ENCODE data around the gene SLC35G3.
"Not testable (repeated sequence)": the region's sequence is repeated elsewhere in the genome, so short reads cannot be mapped to it uniquely, and the experiment has no call there.

SLC35G3 gene

DNA sequence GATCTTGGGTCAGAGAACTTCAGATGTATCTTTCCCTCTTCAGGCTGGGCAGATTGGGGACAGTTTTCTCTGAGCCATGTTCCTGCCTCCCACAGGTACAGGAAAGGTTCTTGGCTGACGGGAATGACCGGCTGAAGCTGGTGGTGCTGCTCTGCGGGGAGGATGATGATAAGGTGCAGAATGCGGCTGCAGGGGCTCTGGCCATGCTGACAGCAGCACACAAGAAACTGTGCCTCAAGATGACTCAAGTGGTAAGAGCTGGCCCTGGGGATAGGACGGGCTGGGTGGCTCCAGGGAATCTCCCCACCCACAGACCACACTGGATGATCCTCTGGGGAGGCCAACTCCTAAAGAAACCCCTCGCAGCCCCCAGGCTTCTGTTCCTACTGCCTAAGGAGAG lies 10.9 kb downstream of the SLC35G3 start:
- H3K36me3 ChIP-seq (ENCODE audit: control insufficient read depth in 1 of 2, insufficient read depth in 2 of 2, low read length in 2 of 2) = no peaks in the 10 kb centered on the region
- H3K4me3 ChIP-seq (ENCODE audit: low read depth, low read length) = no peak overlapping the region
- H2BK5ac ChIP-seq (ENCODE audit: low read depth, low read length, poor library complexity) = no peak overlapping the region
- H3K27ac ChIP-seq (ENCODE audit: low read depth, low read length) = no peak overlapping the region
- no CpG with 5 or more reads among the region's 6 CpGs for WGBS (ENCODE audit: extremely low coverage, insufficient coverage, insufficient read length)
- H3K4me1 ChIP-seq (ENCODE audit: control insufficient read depth in 1 of 2, insufficient read depth in 2 of 2, low read length in 2 of 2) = no peaks in the 10 kb centered on the region
- no peak overlapping the region for H3K4ac ChIP-seq (ENCODE audit: low read depth, low read length)
- no peak overlapping the region for H3K18ac ChIP-seq (ENCODE audit: low read length)
- H2AFZ ChIP-seq (ENCODE audit: insufficient read depth, low read length, poor library complexity) = no peak overlapping the region
- no peak overlapping the region for H3K14ac ChIP-seq (ENCODE audit: low read length)
- no peak overlapping the region for H3K4me2 ChIP-seq (ENCODE audit: low read length)
- H3K23ac ChIP-seq (ENCODE audit: low read length) = no peak overlapping the region
- H3K79me1 ChIP-seq (ENCODE audit: low read length) = no peaks in the 10 kb centered on the region
- H3K79me2 ChIP-seq (ENCODE audit: control insufficient read depth, insufficient read depth, low read length, poor library complexity) = no peaks in the 10 kb centered on the region
- H3K27me3 ChIP-seq (ENCODE audit: insufficient read depth, low read length) = no peaks in the 10 kb centered on the region
- no peak overlapping the region for H4K12ac ChIP-seq (ENCODE audit: low read depth, low read length)
- no peaks in the 10 kb centered on the region for H3K9me3 ChIP-seq (ENCODE audit: insufficient read depth, low read depth, low read length)
- H2AK5ac ChIP-seq (ENCODE audit: low read length) = no peak overlapping the region
- H2BK120ac ChIP-seq (ENCODE audit: insufficient read depth, low read length, poor library complexity) = no peak overlapping the region
- no peak overlapping the region for H4K8ac ChIP-seq (ENCODE audit: low read depth, low read length)
- H2BK12ac ChIP-seq (ENCODE audit: low read length) = no peak overlapping the region
- H4K91ac ChIP-seq (ENCODE audit: low read depth, low read length) = no peak overlapping the region
- no peak for DNase-seq
- no peak overlapping the region for H3K9ac ChIP-seq (ENCODE audit: low read length)

DNA sequence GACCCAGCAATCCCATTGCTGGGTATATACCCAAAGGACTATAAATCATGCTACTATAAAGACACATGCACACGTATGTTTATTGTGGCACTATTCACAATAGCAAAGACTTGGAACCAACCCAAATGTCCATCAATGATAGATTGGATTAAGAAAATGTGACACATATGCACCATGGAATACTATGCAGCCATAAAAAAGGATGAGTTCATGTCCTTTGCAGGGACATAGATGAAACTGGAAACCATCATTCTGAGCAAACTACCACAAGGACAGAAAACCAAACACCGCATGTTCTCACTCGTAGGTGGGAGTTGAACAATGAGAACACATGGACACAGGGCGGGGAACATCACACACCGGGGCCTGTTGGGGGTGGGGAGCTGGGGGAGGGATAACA lies 14.8 kb downstream of the SLC35G3 start:
- not testable (repeated sequence) for H3K79me2 ChIP-seq (ENCODE audit: control insufficient read depth, insufficient read depth, low read length, poor library complexity); H2AK5ac ChIP-seq (ENCODE audit: low read length); H2BK5ac ChIP-seq (ENCODE audit: low read depth, low read length, poor library complexity); H4K8ac ChIP-seq (ENCODE audit: low read depth, low read length); H3K27me3 ChIP-seq (ENCODE audit: insufficient read depth, low read length); H2BK12ac ChIP-seq (ENCODE audit: low read length); H3K4ac ChIP-seq (ENCODE audit: low read depth, low read length); H3K4me2 ChIP-seq (ENCODE audit: low read length); H3K27ac ChIP-seq (ENCODE audit: low read depth, low read length); H3K36me3 ChIP-seq (ENCODE audit: control insufficient read depth in 1 of 2, insufficient read depth in 2 of 2, low read length in 2 of 2); H2BK120ac ChIP-seq (ENCODE audit: insufficient read depth, low read length, poor library complexity); H2AFZ ChIP-seq (ENCODE audit: insufficient read depth, low read length, poor library complexity); H3K14ac ChIP-seq (ENCODE audit: low read length); H4K12ac ChIP-seq (ENCODE audit: low read depth, low read length); H3K4me3 ChIP-seq (ENCODE audit: low read depth, low read length); H4K91ac ChIP-seq (ENCODE audit: low read depth, low read length); H3K23ac ChIP-seq (ENCODE audit: low read length); DNase-seq; H3K9ac ChIP-seq (ENCODE audit: low read length); H3K79me1 ChIP-seq (ENCODE audit: low read length); H3K9me3 ChIP-seq (ENCODE audit: insufficient read depth, low read depth, low read length); H3K18ac ChIP-seq (ENCODE audit: low read length); H3K4me1 ChIP-seq (ENCODE audit: control insufficient read depth in 1 of 2, insufficient read depth in 2 of 2, low read length in 2 of 2)
- no CpG with 5 or more reads among the region's 5 CpGs for WGBS (ENCODE audit: extremely low coverage, insufficient coverage, insufficient read length)

DNA sequence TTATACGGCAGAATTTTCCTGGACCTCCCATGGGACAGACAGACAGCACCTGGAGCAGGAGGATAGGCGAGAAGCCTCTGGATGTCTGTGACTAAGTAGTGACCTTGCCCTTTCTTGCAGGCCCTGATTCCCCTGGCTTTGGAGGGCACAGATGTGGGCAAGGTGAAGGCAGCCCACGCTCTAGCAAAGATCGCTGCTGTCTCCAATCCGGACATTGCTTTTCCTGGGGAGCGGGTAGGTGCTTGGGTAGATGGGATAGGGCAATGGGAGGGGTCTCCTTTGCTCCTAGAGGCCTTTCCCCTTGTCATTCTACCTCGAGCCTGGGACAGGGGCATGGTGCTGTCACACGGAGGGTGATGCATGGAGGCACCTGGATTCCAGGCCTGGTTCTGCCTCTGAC lies 17.3 kb downstream of the SLC35G3 start:
- H3K27ac ChIP-seq (ENCODE audit: low read depth, low read length) = no peak overlapping the region
- no peaks in the 10 kb centered on the region for H3K79me2 ChIP-seq (ENCODE audit: control insufficient read depth, insufficient read depth, low read length, poor library complexity)
- H4K8ac ChIP-seq (ENCODE audit: low read depth, low read length) = no peak overlapping the region
- H3K4me2 ChIP-seq (ENCODE audit: low read length) = no peak overlapping the region
- no peak overlapping the region for H2AFZ ChIP-seq (ENCODE audit: insufficient read depth, low read length, poor library complexity)
- no peak overlapping the region for H2BK5ac ChIP-seq (ENCODE audit: low read depth, low read length, poor library complexity)
- no peak overlapping the region for H4K12ac ChIP-seq (ENCODE audit: low read depth, low read length)
- H3K18ac ChIP-seq (ENCODE audit: low read length) = no peak overlapping the region
- H3K23ac ChIP-seq (ENCODE audit: low read length) = no peak overlapping the region
- no peak overlapping the region for H2AK5ac ChIP-seq (ENCODE audit: low read length)
- no peaks in the 10 kb centered on the region for H3K36me3 ChIP-seq (ENCODE audit: control insufficient read depth in 1 of 2, insufficient read depth in 2 of 2, low read length in 2 of 2)
- H3K14ac ChIP-seq (ENCODE audit: low read length) = no peak overlapping the region
- no peaks in the 10 kb centered on the region for H3K9me3 ChIP-seq (ENCODE audit: insufficient read depth, low read depth, low read length)
- no peak overlapping the region for H3K9ac ChIP-seq (ENCODE audit: low read length)
- H4K91ac ChIP-seq (ENCODE audit: low read depth, low read length) = no peak overlapping the region
- no CpG with 5 or more reads among the region's 8 CpGs for WGBS (ENCODE audit: extremely low coverage, insufficient coverage, insufficient read length)
- no peaks in the 10 kb centered on the region for H3K79me1 ChIP-seq (ENCODE audit: low read length)
- no peak overlapping the region for H2BK12ac ChIP-seq (ENCODE audit: low read length)
- no peaks in the 10 kb centered on the region for H3K4me1 ChIP-seq (ENCODE audit: control insufficient read depth in 1 of 2, insufficient read depth in 2 of 2, low read length in 2 of 2)
- H2BK120ac ChIP-seq (ENCODE audit: insufficient read depth, low read length, poor library complexity) = no peak overlapping the region
- no peak overlapping the region for H3K4me3 ChIP-seq (ENCODE audit: low read depth, low read length)
- H3K4ac ChIP-seq (ENCODE audit: low read depth, low read length) = no peak overlapping the region
- no peaks in the 10 kb centered on the region for H3K27me3 ChIP-seq (ENCODE audit: insufficient read depth, low read length)
- no peak for DNase-seq

DNA sequence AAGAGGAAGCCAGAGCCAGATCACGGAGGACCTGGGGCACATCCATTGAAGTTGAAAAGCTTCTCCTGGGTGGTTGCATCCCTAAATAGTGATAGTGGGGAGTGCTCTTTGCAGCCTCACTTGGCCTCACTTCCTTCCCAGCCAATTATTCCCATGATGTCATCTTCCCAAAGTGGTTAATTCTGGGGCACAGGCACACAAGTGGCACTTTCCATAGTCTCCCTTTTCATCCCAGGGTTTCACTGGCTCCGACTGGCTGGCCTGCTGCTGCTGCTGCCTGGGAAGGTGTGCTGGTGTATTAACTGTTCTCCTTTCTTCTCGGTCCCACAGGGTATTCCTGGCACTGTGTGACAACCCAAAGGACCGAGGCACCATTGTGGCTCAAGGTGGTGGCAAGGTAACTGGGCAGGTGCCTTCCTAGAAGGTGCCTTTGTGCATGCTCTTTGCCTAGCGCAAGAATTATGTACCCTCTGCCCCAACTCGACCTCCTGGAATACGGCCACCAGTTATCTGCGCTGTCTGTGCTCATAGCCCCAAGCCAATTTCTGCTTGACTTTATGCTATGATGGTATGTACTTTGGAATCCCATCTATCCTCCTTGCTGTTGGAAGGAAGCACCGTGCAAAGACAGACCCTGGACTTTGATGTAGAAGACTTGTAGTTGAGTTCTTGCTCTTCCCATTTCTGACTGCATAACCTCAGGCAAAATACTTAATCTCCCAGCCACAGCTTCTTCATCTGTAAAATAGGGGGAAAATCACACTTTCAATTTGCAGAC lies 18.4 kb downstream of the SLC35G3 start:
- DNase-seq = peak; percentile 75 to 92
- H3K18ac ChIP-seq (ENCODE audit: low read length) = no peak overlapping the region
- no peak overlapping the region for H3K4me3 ChIP-seq (ENCODE audit: low read depth, low read length)
- no peaks in the 10 kb centered on the region for H3K79me1 ChIP-seq (ENCODE audit: low read length)
- peak overlapping the region; percentile 13 for H3K9ac ChIP-seq (ENCODE audit: low read length)
- no peaks in the 10 kb centered on the region for H3K9me3 ChIP-seq (ENCODE audit: insufficient read depth, low read depth, low read length)
- H3K36me3 ChIP-seq (ENCODE audit: control insufficient read depth in 1 of 2, insufficient read depth in 2 of 2, low read length in 2 of 2) = no peaks in the 10 kb centered on the region
- no peak overlapping the region for H2BK12ac ChIP-seq (ENCODE audit: low read length)
- no peak overlapping the region for H2BK120ac ChIP-seq (ENCODE audit: insufficient read depth, low read length, poor library complexity)
- no peak overlapping the region for H4K12ac ChIP-seq (ENCODE audit: low read depth, low read length)
- no peaks in the 10 kb centered on the region for H3K27me3 ChIP-seq (ENCODE audit: insufficient read depth, low read length)
- H2AFZ ChIP-seq (ENCODE audit: insufficient read depth, low read length, poor library complexity) = no peak overlapping the region
- H3K79me2 ChIP-seq (ENCODE audit: control insufficient read depth, insufficient read depth, low read length, poor library complexity) = no peaks in the 10 kb centered on the region
- no peaks in the 10 kb centered on the region for H3K4me1 ChIP-seq (ENCODE audit: control insufficient read depth in 1 of 2, insufficient read depth in 2 of 2, low read length in 2 of 2)
- H3K4ac ChIP-seq (ENCODE audit: low read depth, low read length) = no peak overlapping the region
- no peak overlapping the region for H4K8ac ChIP-seq (ENCODE audit: low read depth, low read length)
- no peak overlapping the region for H2BK5ac ChIP-seq (ENCODE audit: low read depth, low read length, poor library complexity)
- H3K4me2 ChIP-seq (ENCODE audit: low read length) = no peak overlapping the region
- H4K91ac ChIP-seq (ENCODE audit: low read depth, low read length) = no peak overlapping the region
- no CpG with 5 or more reads among the region's 9 CpGs for WGBS (ENCODE audit: extremely low coverage, insufficient coverage, insufficient read length)
- H3K27ac ChIP-seq (ENCODE audit: low read depth, low read length) = no peak overlapping the region
- H2AK5ac ChIP-seq (ENCODE audit: low read length) = no peak overlapping the region
- H3K23ac ChIP-seq (ENCODE audit: low read length) = no peak overlapping the region
- H3K14ac ChIP-seq (ENCODE audit: low read length) = no peak overlapping the region

Measured in trophoblast cell (in vitro differentiated cells and primary cell).